ENCODE results near the gene CHRM4.

CHRM4 gene

GRCh38 chr11:46367244-46367915 is 24.2 kb downstream of the CHRM4 start:
- DNase-seq: peak in 1 of 2 experiments; percentile 48

- no peak for DNase-seq
These were observed 24.9 kb downstream of the CHRM4 start for GRCh38 chr11:46366661-46367161.

- no peak for DNase-seq
These were observed 25.3 kb downstream of the CHRM4 start for GRCh38 chr11:46366260-46366659.

- no peak for DNase-seq
These were observed 26.8 kb downstream of the CHRM4 start for GRCh38 chr11:46364791-46365190.

GRCh38 chr11:46364056-46364455 is 27.5 kb downstream of the CHRM4 start:
- DNase-seq: no peak

GRCh38 chr11:46363455-46364005 is 28.0 kb downstream of the CHRM4 start:
- DNase-seq: no peak

GRCh38 chr11:46363031-46363407 is 28.6 kb downstream of the CHRM4 start:
- DNase-seq: no peak

- no peak for DNase-seq
These were observed 29.2 kb downstream of the CHRM4 start for GRCh38 chr11:46362156-46363030.

GRCh38 chr11:46361283-46362155 is 30.1 kb downstream of the CHRM4 start:
- DNase-seq: no peak

GRCh38 chr11:46360878-46361277 is 30.7 kb downstream of the CHRM4 start:
- no peak for DNase-seq

GRCh38 chr11:46359953-46360352 is 31.6 kb downstream of the CHRM4 start:
- no peak for DNase-seq

GRCh38 chr11:46357483-46357936 is 34.1 kb downstream of the CHRM4 start:
- DNase-seq: no peak

- no peak for DNase-seq
These were observed 34.6 kb downstream of the CHRM4 start for GRCh38 chr11:46356924-46357482.

GRCh38 chr11:46353698-46354097 is 37.9 kb downstream of the CHRM4 start:
- peak; percentile 43 to 50 for DNase-seq

- peak in 1 of 2 experiments; percentile 24 for DNase-seq
These were observed 39.3 kb downstream of the CHRM4 start for GRCh38 chr11:46352063-46352841.

- no peak for DNase-seq
These were observed 40.0 kb downstream of the CHRM4 start for GRCh38 chr11:46351606-46352005.

- DNase-seq: no peak
These were observed 40.4 kb downstream of the CHRM4 start for GRCh38 chr11:46351148-46351547.

GRCh38 chr11:46350695-46351094 is 40.9 kb downstream of the CHRM4 start:
- DNase-seq: no peak

- DNase-seq: no peak
These were observed 42.8 kb downstream of the CHRM4 start for GRCh38 chr11:46348566-46349401.

GRCh38 chr11:46347637-46348311 is 43.8 kb downstream of the CHRM4 start:
- DNase-seq: no peak

Measured in NCI-H446 (cell line).